H1 (cell line): ENCODE data around the gene ACTG2. TPM values are rescaled to one million over a fixed set of nuclear protein-coding genes. Genes with fewer than 3 reads are reported as not detected.

Experiments used
- CTCF ChIA-PET: fragments of 300-600 bp; sonication (Branson Sonifier 250); formaldehyde crosslinking; loops from one replicate; lab custom pipeline; 2021; ENCODE audit not compliant: partially characterized antibody; lab: Charles Lee
- POLR2A ChIA-PET: fragments of 300-600 bp; sonication (Branson Sonifier 250); formaldehyde crosslinking; loops from one replicate; lab custom pipeline; 2021; ENCODE audit warnings: inconsistent platforms; ENCODE audit not compliant: partially characterized antibody; lab: Charles Lee
- DNase-seq, 2 experiments: peaks; one replicate each; pipeline versions ENCODE4 v3.0.0 to v3.0.0-alpha.2; 2010 to 2022; ENCODE audit warnings: low spot score in 2 of 2, low read depth in 1 of 2, mixed read lengths in 1 of 2
- FAIRE-seq: peaks from 2 replicates; lab custom pipeline; 2011; peaks lifted over from hg19 to GRCh38; lab: Jason Lieb, UNC
- H2AFZ ChIP-seq: 2 replicates; pipeline ENCODE4 v1.8.1; 2012; ENCODE audit warnings: low read length, inconsistent platforms
- H2AK5ac ChIP-seq: 2 replicates; pipeline ENCODE4 v1.6.1; 2013; ENCODE audit warnings: low read depth, low read length
- H2BK120ac ChIP-seq: replicated peaks from 2 replicates; pipeline ENCODE3; 2013; ENCODE audit warnings: low read depth, low read length, inconsistent platforms
- H2BK12ac ChIP-seq: 2 replicates; pipeline ENCODE4 v1.6.1; 2013; ENCODE audit warnings: low read depth, low read length
- H2BK15ac ChIP-seq: 2 replicates; pipeline ENCODE4 v1.6.1; 2013; ENCODE audit warnings: low read length
- H2BK20ac ChIP-seq: 2 replicates; pipeline ENCODE4 v1.6.1; 2013; ENCODE audit warnings: low read length
- H2BK5ac ChIP-seq: 2 replicates; pipeline ENCODE4 v1.6.1; 2013; ENCODE audit warnings: low read depth, low read length
- H3K14ac ChIP-seq: 2 replicates; pipeline ENCODE4 v1.6.1; 2013; ENCODE audit warnings: inconsistent platforms; ENCODE audit not compliant: insufficient read length
- H3K18ac ChIP-seq: 2 replicates; pipeline ENCODE4 v1.6.1; 2013; ENCODE audit warnings: low read length; ENCODE audit errors: extremely low read depth
- H3K23ac ChIP-seq: 2 replicates; pipeline ENCODE4 v1.6.1; 2013; ENCODE audit warnings: inconsistent platforms; ENCODE audit not compliant: insufficient read length
- H3K23me2 ChIP-seq: 2 replicates; pipeline ENCODE4 v1.6.1; 2013; ENCODE audit warnings: low read depth, low read length
- H3K27ac ChIP-seq: 2 replicates; pipeline ENCODE4 v1.6.1; 2011; ENCODE audit warnings: low read depth, low read length, inconsistent platforms
- H3K27me3 ChIP-seq, 4 experiments: replicated peaks in 1 of 4; 1 replicate in 1 of 4; 2 replicates in 3 of 4; pipeline versions ENCODE4 v1.6.1 to v1.8.1; 2011 to 2013; ENCODE audit warnings: low read length in 3 of 4, mild to moderate bottlenecking in 3 of 4, inconsistent platforms in 2 of 4, mixed read lengths in 2 of 4, moderate library complexity in 1 of 4; ENCODE audit not compliant: control insufficient read depth in 3 of 4, insufficient read depth in 3 of 4; ENCODE audit errors: extremely low read depth in 1 of 4
- H3K36me3 ChIP-seq, 4 experiments: 2 replicates each; pipeline versions ENCODE4 v1.6.1 to v1.8.1; 2011 to 2013; ENCODE audit warnings: mild to moderate bottlenecking in 4 of 4, low read length in 3 of 4, moderate library complexity in 2 of 4, control low read depth in 1 of 4, inconsistent platforms in 1 of 4; ENCODE audit not compliant: insufficient read depth in 4 of 4, control insufficient read depth in 2 of 4
- H3K4ac ChIP-seq: replicated peaks from 2 replicates; pipeline ENCODE3; 2013; ENCODE audit warnings: low read length, low read depth, mixed read lengths, inconsistent platforms; ENCODE audit not compliant: insufficient read length
- H3K4me1 ChIP-seq, 4 experiments: replicated peaks in 1 of 4; 1 replicate in 1 of 4; 2 replicates in 3 of 4; pipeline versions ENCODE4 v1.6.1 to v1.8.1; 2011 to 2013; ENCODE audit warnings: low read length in 3 of 4, inconsistent platforms in 2 of 4, mixed read lengths in 1 of 4; ENCODE audit not compliant: insufficient read depth in 4 of 4, control insufficient read depth in 3 of 4
- H3K4me2 ChIP-seq, 2 experiments: 2 replicates each; pipeline versions ENCODE4 v1.6.1 to v1.8.1; 2011 to 2013; ENCODE audit warnings: low read depth in 2 of 2, low read length in 2 of 2, control low read depth in 1 of 2, inconsistent platforms in 1 of 2, mild to moderate bottlenecking in 1 of 2; ENCODE audit not compliant: insufficient read depth in 1 of 2
- H3K4me3 ChIP-seq, 4 experiments: fragments of 200-600, 300-600 bp in 1 of 4; sonication (generic), shearing (Covaris generic), sonication (Bioruptor Twin) in 1 of 4; 2 replicates each; pipeline versions ENCODE4 v1.5.1 to v1.8.1; 2011 to 2016; ENCODE audit warnings: low read length in 4 of 4, low read depth in 3 of 4, control low read depth in 2 of 4, inconsistent platforms in 2 of 4, mild to moderate bottlenecking in 2 of 4, mixed read lengths in 1 of 4, moderate library complexity in 1 of 4; ENCODE audit not compliant: insufficient read depth in 2 of 4; ENCODE audit errors: extremely low read depth in 1 of 4
- H3K56ac ChIP-seq: replicated peaks from 2 replicates; pipeline ENCODE3; 2013; ENCODE audit warnings: low read depth, mild to moderate bottlenecking, mixed read lengths, low read length, inconsistent platforms; ENCODE audit not compliant: insufficient read length
- H3K79me1 ChIP-seq: 2 replicates; pipeline ENCODE4 v1.6.1; 2013; ENCODE audit warnings: low read depth, low read length, control low read depth
- H3K79me2 ChIP-seq, 2 experiments: 2 replicates each; pipeline versions ENCODE4 v1.6.1 to v1.8.1; 2012 to 2013; ENCODE audit warnings: low read length in 2 of 2, mild to moderate bottlenecking in 2 of 2, inconsistent platforms in 1 of 2; ENCODE audit not compliant: insufficient read depth in 2 of 2, control insufficient read depth in 1 of 2
- H3K9ac ChIP-seq, 4 experiments: replicated peaks in 1 of 4; 1 replicate in 1 of 4; 2 replicates in 3 of 4; pipeline versions ENCODE4 v1.6.1 to v1.8.1; 2011 to 2013; ENCODE audit warnings: low read depth in 3 of 4, low read length in 3 of 4, control low read depth in 2 of 4, mild to moderate bottlenecking in 2 of 4, moderate library complexity in 2 of 4, inconsistent platforms in 1 of 4; ENCODE audit errors: extremely low read depth in 1 of 4
- H3K9me3 ChIP-seq, 2 experiments: 2 replicates each; pipeline versions ENCODE4 v1.6.1 to v1.8.1; 2012 to 2013; ENCODE audit warnings: mild to moderate bottlenecking in 2 of 2, moderate library complexity in 2 of 2, control low read depth in 1 of 2, inconsistent platforms in 1 of 2, low read depth in 1 of 2, low read length in 1 of 2, mixed read lengths in 1 of 2; ENCODE audit not compliant: insufficient read depth in 2 of 2
- H4K20me1 ChIP-seq, 2 experiments: replicated peaks in 1 of 2; 2 replicates each; pipeline versions ENCODE3 to v1.8.1; 2011 to 2013; ENCODE audit warnings: inconsistent platforms in 2 of 2, low read length in 2 of 2, mild to moderate bottlenecking in 1 of 2; ENCODE audit not compliant: insufficient read depth in 2 of 2, control insufficient read depth in 1 of 2
- H4K5ac ChIP-seq: 2 replicates; pipeline ENCODE4 v1.6.1; 2013; ENCODE audit warnings: low read length, low read depth, mixed read lengths, inconsistent platforms; ENCODE audit not compliant: insufficient read length
- H4K8ac ChIP-seq: 2 replicates; pipeline ENCODE4 v1.8.0; 2013; ENCODE audit warnings: mild to moderate bottlenecking, moderate library complexity, low read length, inconsistent platforms; ENCODE audit not compliant: insufficient read depth; ENCODE audit errors: extremely low read depth
- H4K91ac ChIP-seq: replicated peaks from 2 replicates; pipeline ENCODE3; 2013; ENCODE audit warnings: low read length, mixed read lengths, inconsistent platforms; ENCODE audit not compliant: insufficient read length
- CHD1 ChIP-seq: IDR thresholded peaks from 2 replicates; pipeline ENCODE4 v1.6.1; 2012; ENCODE audit warnings: low read depth, low read length, improper control_type of control experiment
- CREB1 ChIP-seq: IDR thresholded peaks from 2 replicates; pipeline ENCODE4 v1.6.1; 2012; ENCODE audit warnings: inconsistent platforms
- FOSL1 ChIP-seq: IDR thresholded peaks from 2 replicates; pipeline ENCODE4 v1.6.1; 2011; ENCODE audit warnings: mild to moderate bottlenecking, low read depth, low read length, moderate library complexity; ENCODE audit not compliant: insufficient read depth
- SIX5 ChIP-seq: IDR thresholded peaks from 2 replicates; pipeline ENCODE4 v1.6.1; 2011; ENCODE audit warnings: mild to moderate bottlenecking, low read depth, low read length
- SRF ChIP-seq: IDR thresholded peaks from 2 replicates; pipeline ENCODE4 v1.6.1; 2011; ENCODE audit warnings: mild to moderate bottlenecking, low read depth, low read length, moderate library complexity
- TAF1 ChIP-seq: IDR thresholded peaks from 2 replicates; pipeline ENCODE4 v1.6.1; 2011; ENCODE audit warnings: mild to moderate bottlenecking, low read depth, low read length
- TBP ChIP-seq: IDR thresholded peaks from 2 replicates; pipeline ENCODE4 v1.6.1; 2011; ENCODE audit warnings: low read depth, low read length, improper control_type of control experiment
- WGBS, 2 experiments: shearing (Covaris generic) in 1 of 2; methylation state at CpG; one replicate each; pipeline versions ENCODE4 v1.1.6 to v1.1.7; 2013 to 2015; ENCODE audit warnings: low lambda C conversion rate in 2 of 2, mixed read lengths in 2 of 2, inconsistent platforms in 1 of 2, low coverage in 1 of 2, missing lambda C conversion rate in 1 of 2; ENCODE audit not compliant: insufficient replicate concordance in 2 of 2, insufficient coverage in 1 of 2, insufficient read length in 1 of 2; ENCODE audit errors: extremely low coverage in 1 of 2, missing lambda C conversion rate in 1 of 2; 5-methylcytosine and 5-hydroxymethylcytosine counted together
- polyA plus RNA-seq, 7 experiments: library from polyadenylated mRNA; depleted of rRNA in 3 of 7; stranded (reverse) in 5 of 7; unstranded in 2 of 7; fragments of >200 nt in 5 of 7; fragments of 200-250 nt in 2 of 7; gene quantifications; 1 replicate in 5 of 7; 2 replicates in 1 of 7; 4 replicates in 1 of 7; pipeline versions ENCODE4 v1.2.1 to v1.2.3, GENCODE V29; 2011 to 2013; ENCODE audit warnings: missing spikeins in 2 of 7, mixed read lengths in 2 of 7
- total RNA-seq: library from RNA; stranded (reverse); fragmentation: NEBNext Ultra II Directional; extraction: Animal tissue kit (Norgen Biotek cat#: 25700); gene quantifications from 2 replicates; pipeline ENCODE4 v1.2.1, GENCODE V29; 2021

The ACTG2 gene
- total and polyA plus RNA-seq, 2 of the 8 experiments (the other 6 are each of a cell fraction or from before 2014, with no cell fraction given) = 6.2 to 13.7 TPM

DNA sequence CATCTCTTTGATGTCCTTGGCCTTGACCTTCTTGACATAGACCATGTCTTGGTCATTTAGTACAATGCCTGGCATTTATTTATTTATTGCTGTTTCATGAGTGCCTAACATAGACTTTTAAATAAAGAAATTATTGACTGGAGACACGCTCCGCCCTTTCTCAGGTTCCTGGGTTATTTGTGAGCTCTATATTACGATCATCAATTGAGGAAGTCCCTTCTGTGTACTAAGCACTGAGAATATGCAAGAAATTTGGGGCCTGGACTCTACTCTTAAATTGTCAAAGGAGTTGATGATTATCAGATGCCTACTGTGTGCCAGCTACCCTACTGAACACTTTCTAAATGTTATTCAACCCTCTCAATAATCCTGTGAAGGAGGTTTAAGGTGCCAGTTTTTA, 72.2 kb downstream of the ACTG2 start:
- H3K4me2 ChIP-seq = no peak overlapping the region
- no peak overlapping the region for H3K4ac ChIP-seq
- H2BK15ac ChIP-seq = no peak overlapping the region
- H2AK5ac ChIP-seq = no peak overlapping the region
- no peak overlapping the region for H3K9ac ChIP-seq
- WGBS, 2 experiments = 88% methylated on average over 3 of the region's 3 CpGs; no CpG with 5 or more reads in 1 of the 2 experiments
- FAIRE-seq = no peak
- H2BK5ac ChIP-seq = no peak overlapping the region
- no peak overlapping the region for H3K23ac ChIP-seq
- no peaks in the 10 kb centered on the region for H3K36me3 ChIP-seq
- no peak overlapping the region for H2AFZ ChIP-seq
- H4K5ac ChIP-seq = no peak overlapping the region
- H2BK20ac ChIP-seq = no peak overlapping the region
- H3K18ac ChIP-seq = no peak overlapping the region
- H2BK12ac ChIP-seq = no peak overlapping the region
- H3K4me1 ChIP-seq = no peaks in the 10 kb centered on the region
- H3K9me3 ChIP-seq = peaks cover 0 to 3% of the 10 kb centered on the region in 2 experiments; a peak in 1 of 4 replicates
- H4K91ac ChIP-seq = no peak overlapping the region
- H4K20me1 ChIP-seq = no peaks in the 10 kb centered on the region
- no peak overlapping the region for H4K8ac ChIP-seq
- no peaks in the 10 kb centered on the region for H3K27me3 ChIP-seq
- H3K14ac ChIP-seq = no peak overlapping the region
- POLR2A ChIA-PET = interaction anchor here (1.0 to 1.3 kb wide), 3 partner anchors 12 to 17 kb away, joined by 3 read pairs; no protein-coding TSS in a partner anchor
- TF ChIP-seq FOSL1 (no peak), CREB1 (no peak), TBP (no peak), SRF (no peak), TAF1 (no peak), CHD1 (no peak), SIX5 (no peak)
- H3K79me1 ChIP-seq = no peaks in the 10 kb centered on the region
- no peak overlapping the region for H3K27ac ChIP-seq
- H3K23me2 ChIP-seq = no peaks in the 10 kb centered on the region
- H3K56ac ChIP-seq = no peak overlapping the region
- no peak for DNase-seq
- no peak overlapping the region for H2BK120ac ChIP-seq
- H3K4me3 ChIP-seq = no peak overlapping the region
- CTCF ChIA-PET = interaction anchor here (0.8 to 2.2 kb wide), 7 partner anchors 11 to 182 kb away, joined by 3 to 7 read pairs (median 3); partner anchors contain the start of gene BOLA3
- H3K79me2 ChIP-seq = no peaks in the 10 kb centered on the region
